Measurements from ENCODE around the gene SMAD6. TPM values are rescaled to one million over a fixed set of nuclear protein-coding genes. Genes with fewer than 3 reads are reported as not detected.

The SMAD6 gene
- total and polyA plus RNA-seq, 2 donors (not counting 1 experiment from before 2014, with no cell fraction given): 1.2 to 8.9 TPM

GRCh38 chr15:66779331-66780009 is 77.4 kb downstream of the SMAD6 start:
- Histone ChIP-seq H3K4me1 (ENCODE audit: control insufficient read depth, extremely low read depth, insufficient read depth, low read length) (peaks cover 32% of the 10 kb centered on the region), H3K4me2 (ENCODE audit: extremely low read depth, insufficient read depth, low read length) (peak overlapping the region; percentile 52), H3K27me3 (ENCODE audit: control insufficient read depth, insufficient read depth, low read length) (no peaks in the 10 kb centered on the region), H4K20me1 (ENCODE audit: control insufficient read depth, extremely low read depth, insufficient read depth, low read length) (no peaks in the 10 kb centered on the region), H3K27ac (ENCODE audit: insufficient read depth, low read length) (peak overlapping the region; percentile 70), H3K79me2 (ENCODE audit: control insufficient read depth, insufficient read depth, low read length) (peaks cover 3% of the 10 kb centered on the region), H3K9ac (ENCODE audit: insufficient read depth, low read length) (no peak overlapping the region), H3K36me3 (ENCODE audit: control insufficient read depth, insufficient read depth, low read length) (no peaks in the 10 kb centered on the region), H2AFZ (ENCODE audit: low read length) (no peak overlapping the region), H3K9me3 (ENCODE audit: control insufficient read depth, insufficient read depth, low read depth, low read length) (no peaks in the 10 kb centered on the region), H3K4me3 (replicated peaks in 1 of 4; ENCODE audit: control extremely low read depth in 1 of 4, insufficient read depth in 1 of 4, low read depth in 3 of 4, low read length in 4 of 4) (no peak overlapping the region)
- peak in 1 of 2 donors; percentile 31 for DNase-seq (ENCODE audit: low read depth in 2 of 2)
- TF ChIP-seq, protein P1, sequence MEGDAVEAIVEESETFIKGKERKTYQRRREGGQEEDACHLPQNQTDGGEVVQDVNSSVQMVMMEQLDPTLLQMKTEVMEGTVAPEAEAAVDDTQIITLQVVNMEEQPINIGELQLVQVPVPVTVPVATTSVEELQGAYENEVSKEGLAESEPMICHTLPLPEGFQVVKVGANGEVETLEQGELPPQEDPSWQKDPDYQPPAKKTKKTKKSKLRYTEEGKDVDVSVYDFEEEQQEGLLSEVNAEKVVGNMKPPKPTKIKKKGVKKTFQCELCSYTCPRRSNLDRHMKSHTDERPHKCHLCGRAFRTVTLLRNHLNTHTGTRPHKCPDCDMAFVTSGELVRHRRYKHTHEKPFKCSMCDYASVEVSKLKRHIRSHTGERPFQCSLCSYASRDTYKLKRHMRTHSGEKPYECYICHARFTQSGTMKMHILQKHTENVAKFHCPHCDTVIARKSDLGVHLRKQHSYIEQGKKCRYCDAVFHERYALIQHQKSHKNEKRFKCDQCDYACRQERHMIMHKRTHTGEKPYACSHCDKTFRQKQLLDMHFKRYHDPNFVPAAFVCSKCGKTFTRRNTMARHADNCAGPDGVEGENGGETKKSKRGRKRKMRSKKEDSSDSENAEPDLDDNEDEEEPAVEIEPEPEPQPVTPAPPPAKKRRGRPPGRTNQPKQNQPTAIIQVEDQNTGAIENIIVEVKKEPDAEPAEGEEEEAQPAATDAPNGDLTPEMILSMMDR (conservative IDR thresholded peaks at IDR 0.05 in 1 of 2, IDR thresholded peaks at IDR 0.05 in 1 of 2; ENCODE audit: low read depth in 1 of 2, low read length in 2 of 2): no peak
- no peak for TF ChIP-seq EZH2 (IDR thresholded peaks at IDR 0.05; ENCODE audit: low read length, missing control alignments)

GRCh38 chr15:66780172-66780972 is 78.3 kb downstream of the SMAD6 start:
- DNase-seq (ENCODE audit: low read depth in 2 of 2): peak; percentile 77 to 95
- no peaks in the 10 kb centered on the region for H4K20me1 ChIP-seq (ENCODE audit: control insufficient read depth, extremely low read depth, insufficient read depth, low read length)
- no peak overlapping the region for H3K4me3 ChIP-seq (replicated peaks in 1 of 4; ENCODE audit: control extremely low read depth in 1 of 4, insufficient read depth in 1 of 4, low read depth in 3 of 4, low read length in 4 of 4)
- no peaks in the 10 kb centered on the region for H3K9me3 ChIP-seq (ENCODE audit: control insufficient read depth, insufficient read depth, low read depth, low read length)
- no peak overlapping the region for H3K9ac ChIP-seq (ENCODE audit: insufficient read depth, low read length)
- H3K4me2 ChIP-seq (ENCODE audit: extremely low read depth, insufficient read depth, low read length): peak overlapping the region; percentile 52
- H3K36me3 ChIP-seq (ENCODE audit: control insufficient read depth, insufficient read depth, low read length): no peaks in the 10 kb centered on the region
- H3K27ac ChIP-seq (ENCODE audit: insufficient read depth, low read length): peak overlapping the region; percentile 70
- H3K79me2 ChIP-seq (ENCODE audit: control insufficient read depth, insufficient read depth, low read length): peaks cover 3% of the 10 kb centered on the region
- no peak overlapping the region for H2AFZ ChIP-seq (ENCODE audit: low read length)
- TF ChIP-seq EZH2 (IDR thresholded peaks at IDR 0.05; ENCODE audit: low read length, missing control alignments): no peak
- TF ChIP-seq, protein P1 (conservative IDR thresholded peaks at IDR 0.05 in 1 of 2, IDR thresholded peaks at IDR 0.05 in 1 of 2; ENCODE audit: low read depth in 1 of 2, low read length in 2 of 2): no peak
- peaks cover 32% of the 10 kb centered on the region for H3K4me1 ChIP-seq (ENCODE audit: control insufficient read depth, extremely low read depth, insufficient read depth, low read length)
- H3K27me3 ChIP-seq (ENCODE audit: control insufficient read depth, insufficient read depth, low read length): no peaks in the 10 kb centered on the region

DNA sequence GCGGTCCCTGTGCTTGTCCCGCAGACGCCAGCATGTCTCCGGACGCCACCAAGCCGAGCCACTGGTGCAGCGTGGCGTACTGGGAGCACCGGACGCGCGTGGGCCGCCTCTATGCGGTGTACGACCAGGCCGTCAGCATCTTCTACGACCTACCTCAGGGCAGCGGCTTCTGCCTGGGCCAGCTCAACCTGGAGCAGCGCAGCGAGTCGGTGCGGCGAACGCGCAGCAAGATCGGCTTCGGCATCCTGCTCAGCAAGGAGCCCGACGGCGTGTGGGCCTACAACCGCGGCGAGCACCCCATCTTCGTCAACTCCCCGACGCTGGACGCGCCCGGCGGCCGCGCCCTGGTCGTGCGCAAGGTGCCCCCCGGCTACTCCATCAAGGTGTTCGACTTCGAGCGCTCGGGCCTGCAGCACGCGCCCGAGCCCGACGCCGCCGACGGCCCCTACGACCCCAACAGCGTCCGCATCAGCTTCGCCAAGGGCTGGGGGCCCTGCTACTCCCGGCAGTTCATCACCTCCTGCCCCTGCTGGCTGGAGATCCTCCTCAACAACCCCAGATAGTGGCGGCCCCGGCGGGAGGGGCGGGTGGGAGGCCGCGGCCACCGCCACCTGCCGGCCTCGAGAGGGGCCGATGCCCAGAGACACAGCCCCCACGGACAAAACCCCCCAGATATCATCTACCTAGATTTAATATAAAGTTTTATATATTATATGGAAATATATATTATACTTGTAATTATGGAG is 79.1 kb downstream of the SMAD6 start:
- no peak overlapping the region for H3K4me2 ChIP-seq (ENCODE audit: extremely low read depth, insufficient read depth, low read length)

More for the DNA sequence above, 79.1 kb downstream of the SMAD6 start:
- Histone ChIP-seq H2AFZ (ENCODE audit: low read length) (no peak overlapping the region), H3K9me3 (ENCODE audit: control insufficient read depth, insufficient read depth, low read depth, low read length) (no peaks in the 10 kb centered on the region), H3K36me3 (ENCODE audit: control insufficient read depth, insufficient read depth, low read length) (no peaks in the 10 kb centered on the region), H3K27ac (ENCODE audit: insufficient read depth, low read length) (no peak overlapping the region), H3K4me1 (ENCODE audit: control insufficient read depth, extremely low read depth, insufficient read depth, low read length) (peaks cover 35% of the 10 kb centered on the region), H3K4me3 (replicated peaks in 1 of 4; ENCODE audit: control extremely low read depth in 1 of 4, insufficient read depth in 1 of 4, low read depth in 3 of 4, low read length in 4 of 4) (no peak overlapping the region), H4K20me1 (ENCODE audit: control insufficient read depth, extremely low read depth, insufficient read depth, low read length) (no peaks in the 10 kb centered on the region), H3K79me2 (ENCODE audit: control insufficient read depth, insufficient read depth, low read length) (peaks cover 3% of the 10 kb centered on the region), H3K27me3 (ENCODE audit: control insufficient read depth, insufficient read depth, low read length) (no peaks in the 10 kb centered on the region), H3K9ac (ENCODE audit: insufficient read depth, low read length) (no peak overlapping the region)
- no peak for DNase-seq (ENCODE audit: low read depth in 2 of 2)
- no peak for TF ChIP-seq EZH2 (IDR thresholded peaks at IDR 0.05; ENCODE audit: low read length, missing control alignments)
- TF ChIP-seq, protein P1 (conservative IDR thresholded peaks at IDR 0.05 in 1 of 2, IDR thresholded peaks at IDR 0.05 in 1 of 2; ENCODE audit: low read depth in 1 of 2, low read length in 2 of 2): no peak

All from fibroblast of lung (primary cell).